ENCODE measurements around the gene NDST1. TPM values are rescaled to one million over a fixed set of nuclear protein-coding genes. Genes with fewer than 3 reads are reported as not detected.

NDST1 gene
- total RNA-seq, 2 experiments from 2014 or later, result 9.5 to 26.6 TPM

- intact Hi-C loops (cut with micrococcal nuclease; ENCODE audit: unreplicated experiment), result no loop called here
- ChIA-PET POLR2A (interaction anchor here (0.6 to 1.2 kb wide), 5 partner anchors 18 to 79 kb away, joined by 3 read pairs; no protein-coding TSS in a partner anchor), CTCF (ENCODE audit: unreplicated experiment) (no interaction called here)
- Histone ChIP-seq H4K20me1 (ENCODE audit: insufficient read depth, low read length) (0 out of 2 replicates have a peak, but pooled peaks cover 5% of the 10 kb centered on the region), H3K9me3 (ENCODE audit: low read length) (no peaks in the 10 kb centered on the region), H3K79me2 (ENCODE audit: insufficient read depth, low read depth, low read length) (no peaks in the 10 kb centered on the region), H3K4me1 (ENCODE audit: insufficient read depth, low read length, poor library complexity, severe bottlenecking) (peaks cover 8% of the 10 kb centered on the region), H3K9me2 (ENCODE audit: insufficient read depth, low read length) (no peaks in the 10 kb centered on the region), H3K4me3 (ENCODE audit: low read depth, low read length, poor library complexity, severe bottlenecking) (no peak overlapping the region), H2AFZ (ENCODE audit: low read length) (no peak overlapping the region), H3K27ac (ENCODE audit: low read depth, low read length, poor library complexity, severe bottlenecking) (no peak overlapping the region), H3K36me3 (ENCODE audit: insufficient read depth, low read length) (peaks cover 24% of the 10 kb centered on the region), H3K4me2 (ENCODE audit: low read length) (no peak overlapping the region)
- no peak for TF ChIP-seq EZH2phosphoT487 (IDR thresholded peaks at IDR 0.05; ENCODE audit: borderline replicate concordance, low read depth, low read length)
- TF ChIP-seq, protein P1, sequence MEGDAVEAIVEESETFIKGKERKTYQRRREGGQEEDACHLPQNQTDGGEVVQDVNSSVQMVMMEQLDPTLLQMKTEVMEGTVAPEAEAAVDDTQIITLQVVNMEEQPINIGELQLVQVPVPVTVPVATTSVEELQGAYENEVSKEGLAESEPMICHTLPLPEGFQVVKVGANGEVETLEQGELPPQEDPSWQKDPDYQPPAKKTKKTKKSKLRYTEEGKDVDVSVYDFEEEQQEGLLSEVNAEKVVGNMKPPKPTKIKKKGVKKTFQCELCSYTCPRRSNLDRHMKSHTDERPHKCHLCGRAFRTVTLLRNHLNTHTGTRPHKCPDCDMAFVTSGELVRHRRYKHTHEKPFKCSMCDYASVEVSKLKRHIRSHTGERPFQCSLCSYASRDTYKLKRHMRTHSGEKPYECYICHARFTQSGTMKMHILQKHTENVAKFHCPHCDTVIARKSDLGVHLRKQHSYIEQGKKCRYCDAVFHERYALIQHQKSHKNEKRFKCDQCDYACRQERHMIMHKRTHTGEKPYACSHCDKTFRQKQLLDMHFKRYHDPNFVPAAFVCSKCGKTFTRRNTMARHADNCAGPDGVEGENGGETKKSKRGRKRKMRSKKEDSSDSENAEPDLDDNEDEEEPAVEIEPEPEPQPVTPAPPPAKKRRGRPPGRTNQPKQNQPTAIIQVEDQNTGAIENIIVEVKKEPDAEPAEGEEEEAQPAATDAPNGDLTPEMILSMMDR (conservative IDR thresholded peaks at IDR 0.05; ENCODE audit: low read length), result no peak
- BruUV-seq (replicated peaks), result no TSS peak
- DNase-seq (ENCODE audit: low spot score), result no peak
Observed at GRCh38 chr5:150530423-150530822, 22.5 kb downstream of the NDST1 start.

DNA sequence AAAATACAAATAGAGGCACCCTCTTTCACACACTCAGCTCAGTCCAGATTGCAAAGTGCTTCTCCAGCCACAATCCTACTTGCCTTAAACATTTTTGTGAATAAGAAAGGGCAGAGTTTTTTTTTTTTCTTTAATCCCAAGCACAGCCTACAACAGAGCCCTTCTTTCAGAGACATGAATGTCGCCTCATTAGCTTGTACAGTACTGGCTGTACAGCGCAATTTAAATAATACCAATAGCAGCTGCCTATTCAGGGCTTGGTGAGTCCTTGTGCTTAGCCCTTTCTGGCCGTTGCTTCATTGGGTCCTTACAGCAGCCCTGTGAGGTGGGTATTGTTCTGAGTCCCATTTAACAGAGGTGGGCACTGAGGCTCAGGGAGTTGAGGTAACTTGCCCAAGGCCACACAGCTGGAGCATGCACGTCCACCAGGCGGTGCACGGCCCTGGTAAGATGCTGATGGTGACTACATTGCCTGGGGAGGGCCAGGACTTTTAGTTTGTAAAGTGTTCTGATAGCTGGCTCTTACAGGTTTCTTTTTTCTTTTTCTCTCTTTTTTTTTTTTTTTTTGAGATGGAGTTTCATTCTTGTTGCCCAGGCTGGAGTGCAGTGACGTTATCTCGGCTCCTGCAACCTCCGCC lies 23.1 kb downstream of the NDST1 start:
- Histone ChIP-seq H3K4me3 (ENCODE audit: low read depth, low read length, poor library complexity, severe bottlenecking) (no peak overlapping the region), H3K9me2 (ENCODE audit: insufficient read depth, low read length) (no peaks in the 10 kb centered on the region), H3K4me1 (ENCODE audit: insufficient read depth, low read length, poor library complexity, severe bottlenecking) (peaks cover 1% of the 10 kb centered on the region), H3K9me3 (ENCODE audit: low read length) (no peaks in the 10 kb centered on the region), H3K79me2 (ENCODE audit: insufficient read depth, low read depth, low read length) (no peaks in the 10 kb centered on the region), H2AFZ (ENCODE audit: low read length) (no peak overlapping the region), H3K4me2 (ENCODE audit: low read length) (no peak overlapping the region), H3K27ac (ENCODE audit: low read depth, low read length, poor library complexity, severe bottlenecking) (no peak overlapping the region), H3K36me3 (ENCODE audit: insufficient read depth, low read length) (peaks cover 31% of the 10 kb centered on the region), H4K20me1 (ENCODE audit: insufficient read depth, low read length) (0 out of 2 replicates have a peak, but pooled peaks cover 5% of the 10 kb centered on the region)
- ChIA-PET CTCF (ENCODE audit: unreplicated experiment) (no interaction called here), POLR2A (interaction anchor here (0.7 to 1.2 kb wide), 5 partner anchors 18 to 370 kb away, joined by 3 to 8 read pairs (median 3); no protein-coding TSS in a partner anchor)
- TF ChIP-seq EZH2phosphoT487 (IDR thresholded peaks at IDR 0.05; ENCODE audit: borderline replicate concordance, low read depth, low read length), result no peak
- TF ChIP-seq, protein P1 (conservative IDR thresholded peaks at IDR 0.05; ENCODE audit: low read length), result no peak
- no TSS peak for BruUV-seq (replicated peaks)
- intact Hi-C loops (cut with micrococcal nuclease; ENCODE audit: unreplicated experiment), result no loop called here
- no peak for DNase-seq (ENCODE audit: low spot score)

DNA sequence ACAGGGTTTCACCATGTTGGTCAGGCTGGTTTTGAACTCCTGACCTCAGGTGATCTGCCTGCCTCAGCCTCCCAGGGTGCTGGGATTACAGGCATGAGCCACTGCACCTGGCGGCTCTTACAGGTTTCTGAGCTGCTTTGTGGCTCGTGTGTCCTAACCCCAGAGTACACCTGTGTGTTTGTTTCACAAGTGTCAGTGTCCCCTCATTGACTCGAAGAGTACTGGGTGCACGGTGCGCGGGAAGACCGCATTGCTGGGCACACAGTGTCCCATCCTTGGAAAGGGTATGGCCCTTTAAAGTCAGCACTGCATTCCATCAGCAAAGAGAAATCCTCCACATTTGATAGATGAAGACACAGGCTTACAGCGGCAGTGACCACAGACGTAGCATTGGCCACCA lies 23.8 kb downstream of the NDST1 start:
- Histone ChIP-seq H3K4me2 (ENCODE audit: low read length) (no peak overlapping the region), H3K79me2 (ENCODE audit: insufficient read depth, low read depth, low read length) (no peaks in the 10 kb centered on the region), H3K27ac (ENCODE audit: low read depth, low read length, poor library complexity, severe bottlenecking) (no peak overlapping the region), H4K20me1 (ENCODE audit: insufficient read depth, low read length) (0 out of 2 replicates have a peak, but pooled peaks cover 5% of the 10 kb centered on the region), H3K4me1 (ENCODE audit: insufficient read depth, low read length, poor library complexity, severe bottlenecking) (no peaks in the 10 kb centered on the region), H3K9me3 (ENCODE audit: low read length) (no peaks in the 10 kb centered on the region), H3K4me3 (ENCODE audit: low read depth, low read length, poor library complexity, severe bottlenecking) (no peak overlapping the region), H2AFZ (ENCODE audit: low read length) (no peak overlapping the region), H3K9me2 (ENCODE audit: insufficient read depth, low read length) (no peaks in the 10 kb centered on the region), H3K36me3 (ENCODE audit: insufficient read depth, low read length) (peaks cover 36% of the 10 kb centered on the region)
- BruUV-seq (replicated peaks), result no TSS peak
- ChIA-PET POLR2A (interaction anchor here (0.7 kb wide), 1 partner anchor 371 kb away, joined by 8 read pairs; no protein-coding TSS in a partner anchor), CTCF (ENCODE audit: unreplicated experiment) (no interaction called here)
- intact Hi-C loops (cut with micrococcal nuclease; ENCODE audit: unreplicated experiment), result no loop called here
- TF ChIP-seq, protein P1 (conservative IDR thresholded peaks at IDR 0.05; ENCODE audit: low read length), result no peak
- TF ChIP-seq EZH2phosphoT487 (IDR thresholded peaks at IDR 0.05; ENCODE audit: borderline replicate concordance, low read depth, low read length), result no peak
- no peak for DNase-seq (ENCODE audit: low spot score)
